GM13976 (cell line): ENCODE results near the gene CPED1.

Experiments used
- DNase-seq: peaks from one replicate; pipeline ENCODE4 v3.0.0; 2012; ENCODE audit warnings: low spot score
- in situ Hi-C: fragments of 300-500 bp; cut with MboI; formaldehyde crosslinking; loops from one replicate; pipeline ENCODE4 v1.12.0; 2022; ENCODE audit warnings: low sequenced_read_pairs, mixed read lengths, inconsistent platforms; ENCODE audit not compliant: unreplicated experiment
- TF ChIP-seq, protein P1 (sequence below): IDR thresholded peaks from 2 replicates; pipeline ENCODE4 v1.5.1; 2012; ENCODE audit warnings: borderline replicate concordance, mild to moderate bottlenecking; ENCODE audit not compliant: insufficient read depth; ENCODE audit errors: extremely low read depth, missing control alignments, control extremely low read depth

Gene CPED1

DNA sequence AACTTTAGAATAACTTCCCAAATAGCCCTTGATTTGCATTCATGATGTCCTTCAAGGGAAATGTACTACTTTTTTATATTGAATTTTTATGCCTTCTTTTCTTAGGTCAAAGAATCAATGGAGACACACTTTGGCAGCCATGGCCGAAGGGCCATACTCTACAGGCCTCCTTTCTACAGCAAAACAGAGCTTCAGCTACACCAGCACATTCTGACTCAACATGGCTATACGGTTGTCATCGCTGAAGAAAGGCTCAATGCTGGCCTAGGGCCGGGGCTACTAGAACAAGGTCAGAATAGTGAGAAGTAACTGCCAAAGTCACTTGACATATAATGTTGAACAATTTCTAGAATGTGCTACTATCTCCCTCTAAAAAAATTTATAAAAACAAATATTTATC is 27.0 kb downstream of the CPED1 start:
- DNase-seq = no peak
- in situ Hi-C loops = no loop called here
- TF ChIP-seq, protein P1, sequence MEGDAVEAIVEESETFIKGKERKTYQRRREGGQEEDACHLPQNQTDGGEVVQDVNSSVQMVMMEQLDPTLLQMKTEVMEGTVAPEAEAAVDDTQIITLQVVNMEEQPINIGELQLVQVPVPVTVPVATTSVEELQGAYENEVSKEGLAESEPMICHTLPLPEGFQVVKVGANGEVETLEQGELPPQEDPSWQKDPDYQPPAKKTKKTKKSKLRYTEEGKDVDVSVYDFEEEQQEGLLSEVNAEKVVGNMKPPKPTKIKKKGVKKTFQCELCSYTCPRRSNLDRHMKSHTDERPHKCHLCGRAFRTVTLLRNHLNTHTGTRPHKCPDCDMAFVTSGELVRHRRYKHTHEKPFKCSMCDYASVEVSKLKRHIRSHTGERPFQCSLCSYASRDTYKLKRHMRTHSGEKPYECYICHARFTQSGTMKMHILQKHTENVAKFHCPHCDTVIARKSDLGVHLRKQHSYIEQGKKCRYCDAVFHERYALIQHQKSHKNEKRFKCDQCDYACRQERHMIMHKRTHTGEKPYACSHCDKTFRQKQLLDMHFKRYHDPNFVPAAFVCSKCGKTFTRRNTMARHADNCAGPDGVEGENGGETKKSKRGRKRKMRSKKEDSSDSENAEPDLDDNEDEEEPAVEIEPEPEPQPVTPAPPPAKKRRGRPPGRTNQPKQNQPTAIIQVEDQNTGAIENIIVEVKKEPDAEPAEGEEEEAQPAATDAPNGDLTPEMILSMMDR = no peak

DNA sequence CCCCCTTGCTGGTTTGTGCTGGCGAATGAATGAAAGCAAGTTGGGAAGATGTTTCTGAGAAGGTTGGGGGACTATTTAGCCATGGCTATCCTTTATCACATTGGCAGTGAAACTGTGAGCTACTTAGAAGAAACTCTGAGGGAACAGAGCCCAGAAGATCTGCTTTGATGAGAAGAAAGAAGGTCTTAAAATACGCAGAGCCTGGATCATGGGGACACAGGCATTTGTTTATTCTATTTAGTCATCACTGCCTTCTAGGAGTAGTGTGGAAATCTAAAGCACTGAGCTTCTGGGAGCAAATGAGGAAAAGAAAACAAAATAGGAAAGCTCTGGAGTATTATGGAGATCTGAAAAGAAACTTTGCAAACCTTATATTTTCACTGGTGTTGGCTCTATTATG is 28.5 kb downstream of the CPED1 start:
- in situ Hi-C loops = no loop called here
- TF ChIP-seq, protein P1 = no peak
- no peak for DNase-seq

DNA sequence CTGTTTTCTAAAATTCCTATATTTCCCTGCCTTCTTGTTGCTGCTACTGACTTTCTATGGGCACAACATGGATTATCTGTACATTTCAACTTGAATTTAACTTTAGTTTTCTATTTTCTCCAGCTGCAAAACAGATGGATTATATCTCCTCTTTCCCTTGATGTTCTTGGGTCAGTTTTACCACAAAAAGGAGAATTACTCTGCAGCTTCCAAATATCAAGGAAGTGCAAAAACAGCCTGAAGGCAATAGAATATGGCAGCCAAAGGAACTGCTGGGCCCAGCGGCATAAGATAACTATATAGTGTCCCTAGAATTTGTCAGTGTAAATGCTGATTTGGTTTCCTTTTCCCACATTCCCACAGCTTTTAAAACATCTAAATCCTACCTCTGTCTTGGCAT is 29.1 kb downstream of the CPED1 start:
- TF ChIP-seq, protein P1 = no peak
- in situ Hi-C loops = no loop called here
- no peak for DNase-seq

DNA sequence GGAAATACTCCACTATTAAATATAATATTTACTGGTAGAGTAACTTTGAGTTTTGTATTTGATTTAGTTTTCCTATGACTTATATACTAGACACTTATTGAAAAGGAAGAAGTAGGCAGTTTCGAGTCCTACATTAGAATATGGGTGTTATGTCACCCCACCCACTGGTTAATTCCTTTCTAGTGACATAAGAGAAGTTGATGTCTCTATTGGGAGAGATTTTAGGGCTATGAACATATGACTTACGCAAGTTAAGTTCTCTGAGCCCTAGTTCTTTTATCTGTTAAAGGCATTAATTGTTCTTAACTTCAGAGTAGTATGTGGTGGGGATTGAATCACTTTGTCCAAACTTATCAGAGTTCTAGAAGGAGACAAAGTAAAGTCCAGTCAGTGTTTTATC is 30.5 kb downstream of the CPED1 start:
- TF ChIP-seq, protein P1 = no peak
- in situ Hi-C loops = no loop called here
- DNase-seq = no peak

DNA sequence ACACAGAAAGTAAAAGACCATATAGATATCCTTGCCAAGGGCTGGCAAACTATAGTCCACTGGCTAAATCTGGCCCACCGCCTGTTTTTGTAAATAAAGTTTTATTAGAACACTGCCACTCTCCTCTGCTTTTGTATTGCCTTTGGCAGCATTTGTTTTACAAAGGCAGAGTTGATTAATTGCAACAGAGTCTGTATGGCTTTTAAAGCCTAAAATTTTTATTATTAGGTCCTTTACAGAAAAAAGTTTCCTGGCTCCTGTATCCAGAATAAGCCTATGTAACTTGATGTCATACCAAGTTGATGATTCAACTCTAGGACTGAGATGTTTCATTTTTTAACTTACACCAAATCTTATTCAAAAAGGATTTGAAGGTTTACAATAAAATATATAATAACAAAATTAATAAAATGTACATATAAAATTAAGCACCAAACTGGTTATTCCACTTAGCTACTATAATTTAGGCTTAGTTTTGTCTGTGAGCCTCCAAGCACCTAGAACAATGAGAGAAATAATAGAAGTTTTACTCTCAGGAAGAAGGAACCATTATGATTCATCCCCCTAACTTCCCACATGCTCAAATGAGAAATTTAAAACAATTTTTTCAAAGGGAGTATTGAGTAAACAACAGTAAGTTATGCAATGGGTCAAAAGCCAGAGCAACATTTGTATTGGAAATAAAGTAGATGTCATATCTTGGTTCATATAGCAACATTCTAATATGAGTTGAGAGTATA is 31.9 kb downstream of the CPED1 start:
- no peak for DNase-seq
- in situ Hi-C loops = no loop called here

DNA sequence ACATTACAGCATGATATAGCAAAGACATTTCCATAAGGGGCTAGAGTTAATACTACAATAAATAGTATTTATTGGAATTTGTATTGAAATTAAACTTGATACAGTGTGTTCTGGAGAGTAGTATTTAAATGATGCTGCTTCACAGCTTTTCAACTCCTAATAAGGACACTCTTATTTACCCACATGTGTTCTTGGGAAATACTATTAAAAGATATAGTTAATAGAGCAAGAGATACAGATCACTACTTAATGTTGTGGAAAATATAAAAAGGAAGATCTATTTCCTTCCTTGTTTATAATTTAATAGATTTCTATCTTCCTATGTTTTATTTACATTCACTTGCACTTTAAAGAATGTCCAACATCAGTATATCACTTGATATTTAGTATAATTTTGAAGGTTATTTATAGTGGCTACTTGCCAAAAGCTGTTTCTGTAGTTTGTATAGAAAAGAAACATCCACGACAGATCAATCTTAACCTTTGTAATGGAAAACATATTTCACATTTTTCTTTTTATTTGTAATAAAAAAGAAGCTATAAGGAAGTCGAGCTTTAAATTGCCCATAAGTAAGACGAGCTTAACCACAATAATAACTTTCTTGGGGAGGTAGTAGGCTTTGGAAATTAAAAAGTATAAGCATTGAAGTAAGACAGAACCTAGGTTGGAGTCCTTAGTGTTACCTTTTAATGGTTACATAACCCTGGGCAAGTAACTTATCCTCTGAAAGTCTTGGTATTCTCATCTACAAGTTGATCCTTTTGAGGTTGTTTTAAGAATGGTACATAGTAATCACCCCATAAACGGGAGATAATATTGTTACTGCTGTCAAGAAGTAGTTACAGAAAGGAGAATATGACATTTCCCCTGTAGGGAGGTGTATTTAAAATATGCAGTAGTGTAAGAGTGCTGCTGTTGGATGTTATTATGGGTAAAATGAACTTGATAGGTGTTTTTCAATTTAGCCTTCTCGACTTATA is 32.8 kb downstream of the CPED1 start:
- TF ChIP-seq, protein P1 = no peak
- DNase-seq = no peak
- in situ Hi-C loops = no loop called here

More for the DNA sequence above, 31.9 kb downstream of the CPED1 start:
- TF ChIP-seq, protein P1 = no peak
